Measurements from ENCODE around the gene MYCN.

Gene MYCN

GRCh38 chr2:15968280-15969178 lies 28.2 kb downstream of the MYCN start:
- TF ChIP-seq CTCF (IDR thresholded peaks at IDR 0.05; ENCODE audit: low read depth, low read length, missing control alignments): no peak
- no peak for DNase-seq (ENCODE audit: extremely low read depth, low read depth)
- H3K4me3 ChIP-seq (replicated peaks; ENCODE audit: low read depth, low read length): no peak overlapping the region

- no peak overlapping the region for H3K4me3 ChIP-seq (replicated peaks; ENCODE audit: low read depth, low read length)
- no peak for TF ChIP-seq CTCF (IDR thresholded peaks at IDR 0.05; ENCODE audit: low read depth, low read length, missing control alignments)
- DNase-seq (ENCODE audit: extremely low read depth, low read depth): no peak
Measured at GRCh38 chr2:15969214-15969613, 28.9 kb downstream of the MYCN start.

- TF ChIP-seq CTCF (IDR thresholded peaks at IDR 0.05; ENCODE audit: low read depth, low read length, missing control alignments): no peak
- no peak overlapping the region for H3K4me3 ChIP-seq (replicated peaks; ENCODE audit: low read depth, low read length)
- DNase-seq (ENCODE audit: extremely low read depth, low read depth): no peak
Measured at GRCh38 chr2:15970701-15971100, 30.4 kb downstream of the MYCN start.

- DNase-seq (ENCODE audit: extremely low read depth, low read depth): no peak
- no peak overlapping the region for H3K4me3 ChIP-seq (replicated peaks; ENCODE audit: low read depth, low read length)
- no peak for TF ChIP-seq CTCF (IDR thresholded peaks at IDR 0.05; ENCODE audit: low read depth, low read length, missing control alignments)
Measured at GRCh38 chr2:15971351-15971750, 31.0 kb downstream of the MYCN start.

DNA sequence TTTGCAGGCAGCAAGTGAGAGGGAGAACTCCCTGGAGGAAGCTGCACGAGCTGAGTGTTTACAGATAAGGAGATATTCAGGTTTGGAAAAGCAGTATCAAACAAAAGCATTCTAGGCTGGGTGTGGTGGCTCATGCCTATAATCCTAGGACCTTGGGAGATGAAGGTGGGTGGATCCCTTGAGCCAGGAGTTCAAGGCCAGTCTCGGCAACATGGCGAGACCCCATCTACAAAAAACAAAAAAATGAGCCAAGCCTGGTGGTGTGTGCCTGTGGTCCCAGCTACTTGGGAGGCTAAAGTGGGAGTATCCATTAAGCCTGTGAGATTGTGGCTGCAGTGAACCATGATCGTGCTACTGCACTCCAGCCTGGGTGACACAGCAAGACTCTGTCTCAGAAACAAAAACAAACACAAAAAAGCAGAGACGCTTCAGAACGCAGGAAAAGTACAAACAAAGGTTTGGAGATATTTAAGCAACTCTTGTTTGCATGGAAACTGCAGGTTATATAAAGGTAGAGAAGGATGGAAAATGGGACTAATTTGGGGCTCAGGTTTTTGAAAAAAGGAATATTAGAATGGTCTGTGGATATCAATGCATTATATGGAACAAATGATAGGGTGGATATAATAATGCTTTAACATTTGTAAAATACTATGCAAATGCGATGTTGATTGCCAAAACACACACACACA lies 31.6 kb downstream of the MYCN start:
- H3K4me3 ChIP-seq (replicated peaks; ENCODE audit: low read depth, low read length): no peak overlapping the region
- TF ChIP-seq CTCF (IDR thresholded peaks at IDR 0.05; ENCODE audit: low read depth, low read length, missing control alignments): no peak
- no peak for DNase-seq (ENCODE audit: extremely low read depth, low read depth)

DNA sequence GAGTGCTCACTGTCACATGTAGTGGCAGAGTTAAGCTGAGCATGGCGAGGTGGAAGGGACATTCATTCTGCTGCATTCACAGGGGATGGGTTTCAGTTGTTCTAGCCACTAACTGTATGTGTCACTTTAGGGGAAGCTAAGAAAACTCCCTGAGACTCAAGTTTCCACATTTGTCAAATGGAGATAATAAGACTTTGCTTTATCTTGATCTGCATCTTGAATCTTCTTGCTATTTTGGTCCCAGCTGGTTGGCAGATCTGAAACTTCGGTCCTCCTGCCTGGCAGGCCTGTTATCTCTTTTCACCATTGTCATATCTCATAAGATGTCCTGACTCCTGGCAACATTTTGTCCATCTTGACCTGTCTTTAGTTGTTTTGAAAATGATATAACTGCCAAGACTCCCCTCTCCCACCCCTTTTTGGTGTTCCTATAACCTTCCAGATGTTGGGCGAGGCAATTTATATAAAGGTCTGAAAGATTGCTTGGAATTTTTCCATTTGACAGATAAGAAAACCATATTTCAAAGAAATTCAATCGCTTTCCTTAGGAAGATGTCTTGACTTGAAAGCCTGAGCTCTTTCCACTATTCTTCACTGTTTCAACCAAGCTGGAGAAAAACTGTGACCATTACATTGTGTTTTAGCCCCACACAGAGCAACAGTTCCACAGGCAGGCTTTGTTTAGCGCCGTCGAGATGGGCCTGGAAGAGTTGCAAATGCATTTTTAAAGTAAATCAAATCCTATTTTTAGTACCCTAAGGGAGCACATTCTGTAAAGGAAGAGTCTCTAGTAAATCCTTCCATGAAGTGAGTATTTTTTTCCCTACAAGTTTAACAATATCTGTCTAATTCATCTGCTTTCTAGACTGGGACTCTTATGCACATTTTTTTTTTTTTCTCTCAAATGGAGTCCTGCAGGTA lies 33.4 kb downstream of the MYCN start:
- no peak overlapping the region for H3K4me3 ChIP-seq (replicated peaks; ENCODE audit: low read depth, low read length)
- no peak for DNase-seq (ENCODE audit: extremely low read depth, low read depth)
- no peak for TF ChIP-seq CTCF (IDR thresholded peaks at IDR 0.05; ENCODE audit: low read depth, low read length, missing control alignments)

All from HFF-Myc (cell line).